Gastroesophageal sphincter (tissue), 4 donors: ENCODE results near the gene MIR17HG. TPM values are rescaled to one million over a fixed set of nuclear protein-coding genes. Genes with fewer than 3 reads are reported as not detected.
A peak's percentile ranks its signal among the peaks of the same experiment; 100 is the strongest.

Experiments used
- ATAC-seq: fragments of 150-250 bp; one replicate; pipeline ENCODE4 v1.9.1; 2016; ENCODE audit warnings: mild to moderate bottlenecking, moderate library complexity
- H3K27ac ChIP-seq, 4 donors: fragments of 200-600 bp; sonication (generic) in 3 of 4; 1 replicate in 3 of 4; 2 replicates in 1 of 4; pipeline ENCODE4 v1.5.1; 2016 to 2019
- H3K27me3 ChIP-seq: fragments of 200-600 bp; sonication (generic); one replicate; pipeline ENCODE4 v1.5.1; 2019
- H3K36me3 ChIP-seq, 2 donors: fragments of 200-600 bp; sonication (generic); one replicate each; pipeline ENCODE4 v1.5.1; 2019; ENCODE audit warnings: control low read depth in 1 of 2
- H3K4me1 ChIP-seq, 3 donors: fragments of 200-600 bp; sonication (generic); 1 replicate in 2 of 3; 2 replicates in 1 of 3; pipeline ENCODE4 v1.5.1; 2016 to 2019; ENCODE audit warnings: control low read depth in 2 of 3
- H3K4me3 ChIP-seq, 2 donors: fragments of 200-600 bp; sonication (generic); one replicate each; pipeline ENCODE4 v1.5.1; 2019; ENCODE audit warnings: mild to moderate bottlenecking in 1 of 2, moderate library complexity in 1 of 2
- H3K9me3 ChIP-seq, 3 donors: fragments of 200-600 bp; sonication (generic); one replicate each; pipeline ENCODE4 v1.5.1; 2017 to 2019; ENCODE audit warnings: control low read depth in 2 of 3
- EP300 ChIP-seq: sonication (generic); formaldehyde crosslinking; IDR thresholded peaks from one replicate; pipeline ENCODE4 v1.6.1; 2017; ENCODE audit warnings: antibody characterized with exemption, mild to moderate bottlenecking
- POLR2A ChIP-seq, 2 donors: fragments of 450-650 bp; IDR thresholded peaks; one replicate each; pipeline ENCODE4 v1.6.1; 2017; ENCODE audit warnings: antibody characterized with exemption in 2 of 2, mild to moderate bottlenecking in 2 of 2, moderate library complexity in 1 of 2
- POLR2AphosphoS5 ChIP-seq: sonication (generic); formaldehyde crosslinking; IDR thresholded peaks from one replicate; pipeline ENCODE4 v1.6.1; 2017; ENCODE audit warnings: antibody characterized with exemption
- WGBS, 2 donors: methylation state at CpG; one replicate each; pipeline ENCODE4 v1.1.5; 2018; ENCODE audit warnings: low coverage in 1 of 2; 5-methylcytosine and 5-hydroxymethylcytosine counted together
- total RNA-seq, 4 donors: library from RNA; depleted of rRNA; stranded (reverse); fragments of >200 nt; gene quantifications; one replicate each; pipeline ENCODE4 v1.1.0, GENCODE V29; 2016
- TF ChIP-seq, protein P1 (sequence below), 4 experiments: fragments of 200-600 bp in 2 of 4; fragments of 450-650 bp in 2 of 4; sonication (generic) in 1 of 4; IDR thresholded peaks; one replicate each; pipeline ENCODE4 v1.5.1; 2017 to 2019; ENCODE audit warnings: antibody characterized with exemption in 4 of 4, mild to moderate bottlenecking in 2 of 4, moderate library complexity in 2 of 4

Gene MIR17HG
- total RNA-seq, 4 donors from 2014 or later: 0.27 to 9.3 (median 2.2) TPM

DNA sequence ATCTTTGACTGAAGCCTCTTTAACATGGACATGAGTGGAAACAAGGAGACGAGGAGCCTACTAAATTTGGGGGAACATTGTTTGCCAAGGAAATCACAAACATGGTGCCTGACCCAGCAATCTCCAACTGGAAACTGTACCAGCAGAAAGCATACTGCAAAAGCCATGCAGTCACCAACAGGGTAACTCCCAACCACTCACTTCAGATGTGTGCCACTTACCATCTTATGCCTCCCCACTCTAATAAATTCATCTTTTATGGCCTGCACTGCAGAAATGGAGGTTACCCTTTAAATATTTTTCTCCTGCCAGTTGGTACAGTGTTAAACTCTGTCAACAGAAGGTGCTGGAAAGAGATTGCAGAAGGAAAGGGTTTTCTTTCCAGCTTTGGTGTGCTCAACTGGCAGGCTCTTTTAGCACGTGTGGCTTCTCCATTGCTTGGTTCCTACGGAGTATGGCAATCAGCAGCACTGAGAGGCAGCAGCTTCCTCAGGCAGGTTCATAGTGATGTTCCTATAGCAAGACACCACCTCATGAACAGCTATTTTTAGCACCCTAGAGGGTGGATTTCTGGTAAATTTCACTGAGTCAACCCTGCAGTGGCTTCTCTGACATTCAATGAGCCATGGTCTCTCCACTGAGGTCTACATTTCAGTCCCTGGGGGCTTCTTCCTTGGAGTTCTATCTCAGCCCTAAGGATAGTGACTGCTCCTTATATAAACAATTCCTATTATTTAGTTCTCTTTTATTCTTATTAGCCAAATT is 21.4 kb downstream of the MIR17HG start:
- ATAC-seq: no peak
- H3K27ac ChIP-seq: no peak overlapping the region
- H3K36me3 ChIP-seq: no peaks in the 10 kb centered on the region
- no peak for TF ChIP-seq POLR2AphosphoS5
- TF ChIP-seq, protein P1, sequence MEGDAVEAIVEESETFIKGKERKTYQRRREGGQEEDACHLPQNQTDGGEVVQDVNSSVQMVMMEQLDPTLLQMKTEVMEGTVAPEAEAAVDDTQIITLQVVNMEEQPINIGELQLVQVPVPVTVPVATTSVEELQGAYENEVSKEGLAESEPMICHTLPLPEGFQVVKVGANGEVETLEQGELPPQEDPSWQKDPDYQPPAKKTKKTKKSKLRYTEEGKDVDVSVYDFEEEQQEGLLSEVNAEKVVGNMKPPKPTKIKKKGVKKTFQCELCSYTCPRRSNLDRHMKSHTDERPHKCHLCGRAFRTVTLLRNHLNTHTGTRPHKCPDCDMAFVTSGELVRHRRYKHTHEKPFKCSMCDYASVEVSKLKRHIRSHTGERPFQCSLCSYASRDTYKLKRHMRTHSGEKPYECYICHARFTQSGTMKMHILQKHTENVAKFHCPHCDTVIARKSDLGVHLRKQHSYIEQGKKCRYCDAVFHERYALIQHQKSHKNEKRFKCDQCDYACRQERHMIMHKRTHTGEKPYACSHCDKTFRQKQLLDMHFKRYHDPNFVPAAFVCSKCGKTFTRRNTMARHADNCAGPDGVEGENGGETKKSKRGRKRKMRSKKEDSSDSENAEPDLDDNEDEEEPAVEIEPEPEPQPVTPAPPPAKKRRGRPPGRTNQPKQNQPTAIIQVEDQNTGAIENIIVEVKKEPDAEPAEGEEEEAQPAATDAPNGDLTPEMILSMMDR (IDR thresholded peaks at IDR 0.05): no peak
- no peak for TF ChIP-seq EP300
- no peak for TF ChIP-seq POLR2A (IDR thresholded peaks at IDR 0.05)
- no peaks in the 10 kb centered on the region for H3K27me3 ChIP-seq
- no peaks in the 10 kb centered on the region for H3K4me1 ChIP-seq
- no peak overlapping the region for H3K4me3 ChIP-seq
- WGBS, 2 donors: 82% methylated on average over 3 of the region's 3 CpGs; no CpG with 5 or more reads in 1 of the 2 donors
- no peaks in the 10 kb centered on the region for H3K9me3 ChIP-seq

DNA sequence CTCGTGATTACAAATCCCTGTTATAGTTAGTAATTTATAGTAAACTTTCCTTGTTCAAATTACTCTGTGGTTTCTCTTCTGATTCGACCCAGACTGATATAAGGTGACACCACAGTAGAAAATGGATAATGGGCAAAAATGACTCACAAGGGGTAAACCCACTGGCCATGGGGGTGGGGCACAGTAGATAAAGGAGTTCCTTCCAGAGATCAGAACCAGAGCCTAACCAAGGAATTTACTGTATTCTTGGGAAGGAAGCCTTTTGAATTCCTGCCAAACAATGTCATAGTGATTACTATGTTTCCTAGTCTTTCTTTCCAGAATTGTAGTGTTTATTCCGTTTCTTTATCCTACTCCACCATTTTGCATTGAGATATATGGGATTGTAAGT is 21.9 kb downstream of the MIR17HG start:
- no peak for ATAC-seq
- Histone ChIP-seq H3K9me3 (no peaks in the 10 kb centered on the region), H3K27me3 (no peaks in the 10 kb centered on the region), H3K4me3 (no peak overlapping the region), H3K4me1 (no peaks in the 10 kb centered on the region), H3K27ac (no peak overlapping the region), H3K36me3 (no peaks in the 10 kb centered on the region)
- WGBS, 2 donors: 31 to 46% methylated on average over 2 to 3 of the region's 3 CpGs
- TF ChIP-seq POLR2AphosphoS5: no peak
- TF ChIP-seq EP300: no peak
- no peak for TF ChIP-seq POLR2A (IDR thresholded peaks at IDR 0.05)

DNA sequence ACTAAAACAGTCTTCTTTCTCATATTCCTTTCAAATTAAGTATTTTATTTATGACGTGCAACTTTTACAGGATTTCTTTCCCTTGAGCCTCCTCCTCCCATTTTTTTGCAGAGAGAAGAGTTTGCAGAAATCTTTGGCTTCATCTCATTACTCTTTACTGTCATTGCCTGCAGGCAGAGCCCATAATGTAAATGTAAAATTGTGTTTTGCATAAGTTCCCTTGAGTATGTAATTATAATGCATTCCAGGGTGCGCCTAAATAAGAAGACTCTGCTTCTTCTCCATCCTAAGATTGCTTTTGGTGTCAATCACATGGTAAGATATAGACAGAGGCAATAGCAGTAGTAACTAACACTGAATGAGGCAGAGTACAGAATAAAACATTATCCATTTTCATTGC is 23.0 kb downstream of the MIR17HG start:
- H3K4me1 ChIP-seq: no peaks in the 10 kb centered on the region
- H3K36me3 ChIP-seq: no peaks in the 10 kb centered on the region
- TF ChIP-seq POLR2A (IDR thresholded peaks at IDR 0.05) (no peak), EP300 (no peak), POLR2AphosphoS5 (no peak)
- TF ChIP-seq, protein P1 (IDR thresholded peaks at IDR 0.05): no peak
- ATAC-seq: no peak
- 73 to 100% methylated on average over 1 to 2 of the region's 2 CpGs for WGBS, 2 donors
- H3K27me3 ChIP-seq: no peaks in the 10 kb centered on the region
- H3K4me3 ChIP-seq: no peak overlapping the region
- H3K9me3 ChIP-seq: no peaks in the 10 kb centered on the region
- H3K27ac ChIP-seq: no peak overlapping the region

DNA sequence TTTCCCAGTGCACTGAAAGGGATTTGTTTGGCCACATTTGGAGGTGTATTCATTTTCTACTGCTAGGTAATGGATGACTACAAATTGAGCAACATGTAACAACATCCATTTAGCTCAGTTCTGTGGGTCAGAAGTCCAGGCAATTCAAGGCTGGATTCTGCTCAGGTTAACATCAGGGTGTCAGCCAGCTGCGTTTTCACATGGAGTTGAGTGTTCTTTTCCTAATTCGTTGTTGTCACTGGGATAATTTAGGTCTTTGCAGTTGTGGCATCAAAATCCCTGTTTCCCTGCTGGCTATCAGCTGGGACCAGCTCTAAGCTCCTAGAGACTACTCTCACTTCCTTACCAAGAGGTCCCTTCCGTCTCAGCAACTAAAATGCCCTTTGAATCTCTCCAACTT is 25.4 kb downstream of the MIR17HG start:
- WGBS, 2 donors: 51 to 80% methylated on average over 1 to 3 of the region's 3 CpGs

DNA sequence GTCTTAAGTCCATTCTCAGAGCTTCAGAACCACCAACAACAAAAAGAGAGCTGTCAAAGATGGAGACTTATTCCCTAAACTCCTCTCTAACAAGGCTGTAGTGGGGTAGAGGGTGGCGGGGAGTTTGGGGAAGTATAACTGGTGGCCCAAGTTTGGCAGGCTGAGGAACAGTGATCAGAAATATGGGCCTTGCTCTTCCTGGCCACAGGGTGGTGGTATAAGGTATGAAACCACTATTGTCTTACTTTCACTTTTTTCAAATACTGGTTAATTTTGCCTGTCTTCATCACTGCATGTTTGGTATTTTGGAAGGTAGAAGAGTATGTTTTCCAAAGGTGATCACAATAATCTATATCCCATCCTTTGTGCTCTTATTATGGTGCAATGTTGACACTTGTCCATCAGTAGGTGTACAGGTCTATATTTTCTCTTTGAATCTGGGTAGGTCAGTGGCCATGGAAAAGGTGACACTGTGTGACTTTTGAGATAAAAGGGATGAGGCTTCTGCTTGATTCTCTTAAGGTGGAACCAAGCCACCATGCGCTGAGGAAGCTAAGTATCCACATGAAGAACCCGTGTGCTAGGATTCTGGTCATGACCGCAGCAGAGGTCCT is 27.7 kb downstream of the MIR17HG start:
- WGBS, 2 donors: 90 to 100% methylated on average over 1 to 4 of the region's 4 CpGs
- Histone ChIP-seq H3K27me3 (no peaks in the 10 kb centered on the region), H3K27ac (no peak overlapping the region), H3K9me3 (no peaks in the 10 kb centered on the region), H3K4me3 (no peak overlapping the region), H3K4me1 (no peaks in the 10 kb centered on the region), H3K36me3 (no peaks in the 10 kb centered on the region)
- TF ChIP-seq POLR2AphosphoS5: no peak
- no peak for TF ChIP-seq POLR2A (IDR thresholded peaks at IDR 0.05)
- no peak for ATAC-seq

More for the DNA sequence above, 25.4 kb downstream of the MIR17HG start:
- ATAC-seq: no peak
- TF ChIP-seq POLR2A (IDR thresholded peaks at IDR 0.05) (no peak), EP300 (no peak), POLR2AphosphoS5 (no peak)
- TF ChIP-seq, protein P1 (IDR thresholded peaks at IDR 0.05): no peak
- H3K4me1 ChIP-seq: no peaks in the 10 kb centered on the region
- H3K27me3 ChIP-seq: no peaks in the 10 kb centered on the region
- H3K4me3 ChIP-seq: no peak overlapping the region
- H3K27ac ChIP-seq: no peak overlapping the region
- H3K36me3 ChIP-seq: no peaks in the 10 kb centered on the region
- H3K9me3 ChIP-seq: no peaks in the 10 kb centered on the region

DNA sequence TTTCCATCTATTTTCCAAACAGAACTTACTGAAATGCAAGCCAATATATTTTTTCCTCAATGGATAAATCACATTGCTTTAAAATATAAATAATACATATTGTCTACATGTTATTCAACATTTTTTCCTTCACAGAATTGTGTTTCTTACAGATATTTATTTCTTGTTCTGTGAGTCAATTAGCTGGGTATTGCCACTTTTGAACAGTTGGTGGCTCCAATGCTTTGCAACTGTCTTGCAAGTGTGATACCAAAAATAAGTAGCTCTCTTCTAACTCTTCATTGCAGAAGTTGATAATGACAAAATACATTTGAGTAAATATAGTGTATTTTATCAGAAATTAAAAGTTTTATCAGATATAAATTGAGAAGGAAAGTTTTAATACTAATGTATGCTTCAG is 33.9 kb downstream of the MIR17HG start:
- Histone ChIP-seq H3K4me3 (no peak overlapping the region), H3K27me3 (peaks cover 3% of the 10 kb centered on the region), H3K9me3 (no peaks in the 10 kb centered on the region), H3K4me1 (no peaks in the 10 kb centered on the region), H3K27ac (no peak overlapping the region), H3K36me3 (no peaks in the 10 kb centered on the region)
- no peak for ATAC-seq
- TF ChIP-seq, protein P1 (IDR thresholded peaks at IDR 0.05): peak in 1 of 4 experiments; percentile 11
- TF ChIP-seq EP300: no peak
